ENCODE data around the gene CTNNA2. TPM values are rescaled to one million over a fixed set of nuclear protein-coding genes. Genes with fewer than 3 reads are reported as not detected.
A peak's percentile ranks its signal among the peaks of the same experiment; 100 is the strongest.

CTNNA2 gene
- total and polyA plus RNA-seq, 11 donors = 0.20 to 0.81 TPM; not detected in 9

DNA sequence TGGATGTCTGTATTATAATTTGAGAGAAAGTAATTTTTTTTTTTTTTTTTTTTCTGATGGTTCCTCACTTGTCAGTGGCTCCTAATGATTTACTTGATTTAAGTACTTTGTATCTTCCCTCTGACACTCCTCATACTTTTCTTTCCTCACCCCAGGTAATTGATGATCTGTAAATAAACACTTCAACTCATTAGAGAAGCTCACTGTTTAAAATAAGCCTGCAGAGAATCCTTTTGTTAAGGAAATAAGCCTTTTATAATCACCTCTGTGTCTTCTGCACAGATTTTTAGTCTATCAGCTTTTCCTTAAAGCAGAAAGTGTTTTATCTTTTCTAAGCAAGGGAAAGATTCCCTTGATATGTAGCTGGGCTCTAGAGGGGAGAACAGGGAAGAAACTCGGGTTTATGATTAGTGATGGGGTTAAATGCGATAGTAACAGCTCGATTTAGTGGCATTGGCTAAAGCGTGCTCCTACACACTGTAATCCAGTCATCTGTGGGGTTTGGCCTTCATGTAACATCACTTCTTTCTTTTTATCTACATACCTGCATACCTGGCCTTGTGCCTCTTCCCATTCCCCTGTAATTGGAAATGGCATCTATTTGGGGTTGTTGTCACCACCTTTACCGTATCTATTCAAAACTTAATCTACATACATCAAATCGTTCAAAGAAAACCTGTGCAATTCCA lies 851.8 kb downstream of the CTNNA2 start:
- no peak for ATAC-seq
- 78 to 82% (median 81%) methylated on average over 6 of the region's 6 CpGs for WGBS, 4 donors
- intact Hi-C loops (cut with DNase I) = no loop called here

DNA sequence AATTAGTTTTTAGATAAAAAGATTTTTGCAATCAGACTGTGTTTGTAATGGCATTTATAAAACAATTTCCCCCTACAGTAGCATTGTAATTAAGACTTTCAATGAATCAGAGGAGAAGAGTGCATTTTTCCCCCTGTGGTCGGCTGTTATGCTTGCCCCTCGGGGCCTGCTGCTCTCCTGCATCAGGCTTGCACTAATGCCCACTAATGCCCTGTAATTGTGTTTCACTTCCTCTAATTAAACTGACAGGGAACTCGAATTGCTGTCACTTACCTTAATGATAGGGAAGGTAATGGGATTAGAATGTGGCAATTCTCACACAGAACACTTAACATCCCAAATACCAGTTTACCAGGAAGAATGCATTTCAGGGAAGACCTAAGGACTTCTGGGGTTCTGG lies 852.9 kb downstream of the CTNNA2 start:
- no peaks in the 10 kb centered on the region for H3K36me3 ChIP-seq
- H3K4me3 ChIP-seq = no peak overlapping the region
- H3K27me3 ChIP-seq = no peaks in the 10 kb centered on the region
- ATAC-seq (no peak), DNase-seq (no peak)
- 55 to 63% (median 56%) methylated on average over 3 of the region's 3 CpGs for WGBS, 4 donors
- TF ChIP-seq, protein P1, sequence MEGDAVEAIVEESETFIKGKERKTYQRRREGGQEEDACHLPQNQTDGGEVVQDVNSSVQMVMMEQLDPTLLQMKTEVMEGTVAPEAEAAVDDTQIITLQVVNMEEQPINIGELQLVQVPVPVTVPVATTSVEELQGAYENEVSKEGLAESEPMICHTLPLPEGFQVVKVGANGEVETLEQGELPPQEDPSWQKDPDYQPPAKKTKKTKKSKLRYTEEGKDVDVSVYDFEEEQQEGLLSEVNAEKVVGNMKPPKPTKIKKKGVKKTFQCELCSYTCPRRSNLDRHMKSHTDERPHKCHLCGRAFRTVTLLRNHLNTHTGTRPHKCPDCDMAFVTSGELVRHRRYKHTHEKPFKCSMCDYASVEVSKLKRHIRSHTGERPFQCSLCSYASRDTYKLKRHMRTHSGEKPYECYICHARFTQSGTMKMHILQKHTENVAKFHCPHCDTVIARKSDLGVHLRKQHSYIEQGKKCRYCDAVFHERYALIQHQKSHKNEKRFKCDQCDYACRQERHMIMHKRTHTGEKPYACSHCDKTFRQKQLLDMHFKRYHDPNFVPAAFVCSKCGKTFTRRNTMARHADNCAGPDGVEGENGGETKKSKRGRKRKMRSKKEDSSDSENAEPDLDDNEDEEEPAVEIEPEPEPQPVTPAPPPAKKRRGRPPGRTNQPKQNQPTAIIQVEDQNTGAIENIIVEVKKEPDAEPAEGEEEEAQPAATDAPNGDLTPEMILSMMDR (IDR thresholded peaks at IDR 0.05) = no peak
- no peak for TF ChIP-seq POLR2A (IDR thresholded peaks at IDR 0.05)
- peaks cover 0 to 21% (median 5%) of the 10 kb centered on the region in 12 donors for H3K4me1 ChIP-seq
- intact Hi-C loops (cut with DNase I) = no loop called here
- no peaks in the 10 kb centered on the region for H3K9me3 ChIP-seq
- no peak overlapping the region for H3K27ac ChIP-seq

More for the DNA sequence above, 851.8 kb downstream of the CTNNA2 start:
- TF ChIP-seq, protein P1 (IDR thresholded peaks at IDR 0.05) = no peak
- TF ChIP-seq POLR2A (IDR thresholded peaks at IDR 0.05) = no peak
- peak overlapping the region in 3 of 12 donors; percentile 4 to 71 (median 43) for H3K27ac ChIP-seq
- no peak for DNase-seq
- peaks cover 0 to 21% (median 5%) of the 10 kb centered on the region in 12 donors for H3K4me1 ChIP-seq
- H3K27me3 ChIP-seq = no peaks in the 10 kb centered on the region
- H3K4me3 ChIP-seq = no peak overlapping the region
- H3K9me3 ChIP-seq = no peaks in the 10 kb centered on the region
- H3K36me3 ChIP-seq = no peaks in the 10 kb centered on the region

DNA sequence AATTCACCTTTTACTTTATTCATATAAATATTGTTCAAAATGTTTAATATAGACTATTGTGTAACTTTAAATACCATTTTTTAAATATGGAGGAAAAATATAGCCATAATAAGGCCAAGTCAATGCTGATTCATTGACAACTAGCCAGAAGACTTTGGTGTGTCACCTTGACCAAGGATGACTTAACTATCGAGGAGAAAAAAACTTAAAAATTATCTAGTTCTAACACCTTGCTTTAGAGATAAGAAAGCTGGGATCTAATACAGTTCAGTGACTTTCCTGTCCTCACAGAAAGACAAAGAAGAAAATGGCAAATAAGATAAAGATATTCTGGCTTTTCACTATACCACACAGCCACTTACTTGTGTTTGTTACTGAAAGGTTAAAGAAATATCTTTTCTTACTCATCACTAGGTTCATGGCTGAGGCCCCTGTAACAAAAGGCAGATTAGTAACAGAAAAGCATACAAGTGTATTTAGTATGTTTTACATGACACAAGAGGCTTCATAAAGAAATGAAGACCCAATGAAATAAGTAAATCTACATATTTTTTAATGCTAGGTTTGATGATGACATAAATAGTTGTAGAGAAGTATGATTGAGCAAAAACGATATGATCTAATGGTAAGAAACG lies 857.6 kb downstream of the CTNNA2 start:
- Histone ChIP-seq H3K27me3 (no peaks in the 10 kb centered on the region), H3K27ac (no peak overlapping the region), H3K9me3 (no peaks in the 10 kb centered on the region), H3K4me1 (peaks cover 0 to 4% (median 0%) of the 10 kb centered on the region in 12 donors), H3K36me3 (no peaks in the 10 kb centered on the region), H3K4me3 (no peak overlapping the region)
- ATAC-seq = no peak
- WGBS, 4 donors = 80 to 88% (median 83%) methylated on average over 3 of the region's 3 CpGs
- TF ChIP-seq, protein P1 (IDR thresholded peaks at IDR 0.05) = no peak
- TF ChIP-seq POLR2A (IDR thresholded peaks at IDR 0.05) = no peak
- no peak for DNase-seq
- intact Hi-C loops (cut with DNase I) = no loop called here

- intact Hi-C loops (cut with DNase I) = no loop called here
- TF ChIP-seq POLR2A (IDR thresholded peaks at IDR 0.05) = no peak
- TF ChIP-seq, protein P1 (IDR thresholded peaks at IDR 0.05) = no peak
- no peak for ATAC-seq
- Histone ChIP-seq H3K4me1 (peaks cover 0 to 7% (median 0%) of the 10 kb centered on the region in 12 donors), H3K9me3 (no peaks in the 10 kb centered on the region), H3K27me3 (no peaks in the 10 kb centered on the region), H3K27ac (no peak overlapping the region), H3K36me3 (no peaks in the 10 kb centered on the region), H3K4me3 (no peak overlapping the region)
- no peak for DNase-seq
- WGBS, 4 donors = 93 to 96% (median 95%) methylated on average over 3 of the region's 3 CpGs
Measured at GRCh38 chr2:80374105-80374504, 861.3 kb downstream of the CTNNA2 start.
